GM12878 (cell line): Measurements from ENCODE around the gene AKR1C3. TPM values are rescaled to one million over a fixed set of nuclear protein-coding genes. Genes with fewer than 3 reads are reported as not detected.

ENCODE experiments used
- ATAC-seq: fragments of 200-7000 bp; cut with Tn5 transposase; 3 replicates; pipeline ENCODE4 v1.9.1; 2020; ENCODE audit warnings: mild to moderate bottlenecking, moderate library complexity
- BruUV-seq: library from RNA; stranded (reverse); fragments of 400-500 nt; replicated peaks from 2 replicates; lab custom pipeline; 2021; lab: Mats Ljungman, UMichigan
- CTCF ChIA-PET: fragments of 300-600 bp; sonication (Branson Sonifier 250); formaldehyde crosslinking; extraction: SDS; loops from one replicate; lab custom pipeline; 2021; ENCODE audit warnings: inconsistent platforms; lab: Yijun Ruan, JAX
- POLR2A ChIA-PET: fragments of 350-600 bp; formaldehyde crosslinking; extraction: SDS; loops from one replicate; lab custom pipeline; 2021; ENCODE audit warnings: inconsistent platforms; lab: Charles Lee
- RAD21 ChIA-PET: fragments of 300-600 bp; sonication (Branson Sonifier 250); formaldehyde crosslinking; loops from one replicate; lab custom pipeline; 2023; ENCODE audit warnings: antibody characterized with exemption; ENCODE audit not compliant: unreplicated experiment; lab: Charles Lee
- SMC1A ChIA-PET: fragments of 300-600 bp; sonication (Branson Sonifier 250); formaldehyde crosslinking; loops from one replicate; lab custom pipeline; 2023; ENCODE audit not compliant: unreplicated experiment, uncharacterized antibody; lab: Charles Lee
- DNase-seq: peaks from one replicate; pipeline ENCODE4 v3.0.0-alpha.2; 2011; ENCODE audit warnings: low read depth, low spot score
- FAIRE-seq: peaks from 3 replicates; lab custom pipeline; 2011; peaks lifted over from hg19 to GRCh38; lab: Jason Lieb, UNC
- H2AFZ ChIP-seq: 2 replicates; pipeline ENCODE4 v1.6.0; 2011; ENCODE audit warnings: low read depth, low read length, control low read depth; ENCODE audit not compliant: control insufficient read depth
- H3K27ac ChIP-seq: 2 replicates; pipeline ENCODE4 v1.5.1; 2011; ENCODE audit warnings: control low read depth; ENCODE audit not compliant: control insufficient read depth, insufficient read depth
- H3K27me3 ChIP-seq, 2 experiments: replicated peaks in 1 of 2; 2 replicates each; pipeline versions ENCODE4 v1.6.0 to v1.6.1; 2011; ENCODE audit warnings: low read length in 1 of 2; ENCODE audit not compliant: control insufficient read depth in 2 of 2, insufficient read depth in 2 of 2
- H3K36me3 ChIP-seq, 2 experiments: 2 replicates each; pipeline ENCODE4 v1.5.1; 2011; ENCODE audit warnings: low read length in 1 of 2; ENCODE audit not compliant: control insufficient read depth in 2 of 2, insufficient read depth in 2 of 2
- H3K4me1 ChIP-seq: 2 replicates; pipeline ENCODE4 v1.6.1; 2011; ENCODE audit warnings: mild to moderate bottlenecking, low read length, moderate library complexity, mixed read lengths; ENCODE audit not compliant: control insufficient read depth, insufficient read depth
- H3K4me2 ChIP-seq: 2 replicates; pipeline ENCODE4 v1.6.0; 2011; ENCODE audit warnings: control low read depth; ENCODE audit not compliant: control insufficient read depth, insufficient read depth
- H3K4me3 ChIP-seq: fragments of 200-600 bp; sonication (generic); 2 replicates; pipeline ENCODE4 v1.5.1; 2016
- H3K79me2 ChIP-seq: 2 replicates; pipeline ENCODE4 v1.6.0; 2011; ENCODE audit warnings: low read length; ENCODE audit not compliant: control insufficient read depth, insufficient read depth
- H3K9ac ChIP-seq: 2 replicates; pipeline ENCODE4 v1.8.0; 2011; ENCODE audit warnings: low read length, control low read depth, mixed read lengths; ENCODE audit not compliant: control insufficient read depth, insufficient read depth
- H3K9me3 ChIP-seq: replicated peaks from 3 replicates; pipeline ENCODE4 v1.5.1; 2011; ENCODE audit warnings: mild to moderate bottlenecking, low read length; ENCODE audit not compliant: control insufficient read depth, insufficient read depth
- H4K20me1 ChIP-seq: 2 replicates; pipeline ENCODE4 v1.6.0; 2011; ENCODE audit not compliant: control insufficient read depth, insufficient read depth
- ASH2L ChIP-seq: fragments of 300-600, 200-600 bp; sonication (generic); IDR thresholded peaks from 2 replicates; pipeline ENCODE4 v1.6.1; 2017; ENCODE audit warnings: low read depth, mild to moderate bottlenecking, borderline replicate concordance
- ETV6 ChIP-seq, 2 experiments: fragments of 450-650 bp in 1 of 2; IDR thresholded peaks in 1 of 2; conservative IDR thresholded peaks in 1 of 2; 2 replicates each; pipeline ENCODE4 v1.6.1; 2014; ENCODE audit warnings: antibody characterized with exemption in 1 of 2, borderline replicate concordance in 1 of 2, low read depth in 1 of 2, mild to moderate bottlenecking in 1 of 2, moderate library complexity in 1 of 2
- IKZF1 ChIP-seq: fragments of 450-650 bp; conservative IDR thresholded peaks from 2 replicates; pipeline ENCODE4 v1.6.1; 2017; ENCODE audit warnings: antibody characterized with exemption, mild to moderate bottlenecking
- IRF4 ChIP-seq: IDR thresholded peaks from 2 replicates; pipeline ENCODE4 v1.6.1; 2011; ENCODE audit warnings: low read depth, low read length
- KAT2A ChIP-seq: conservative IDR thresholded peaks from 2 replicates; pipeline ENCODE4 v1.6.1; 2011; ENCODE audit warnings: low read depth, low read length; ENCODE audit not compliant: control insufficient read depth
- MYC ChIP-seq: IDR thresholded peaks from 2 replicates; pipeline ENCODE4 v1.6.1; 2011; ENCODE audit warnings: mild to moderate bottlenecking, low read length, moderate library complexity, inconsistent platforms; ENCODE audit not compliant: insufficient read depth, insufficient replicate concordance, insufficient read length, severe bottlenecking
- NBN ChIP-seq: fragments of 450-650 bp; IDR thresholded peaks from 2 replicates; pipeline ENCODE4 v1.6.1; 2016
- PML ChIP-seq: IDR thresholded peaks from 2 replicates; pipeline ENCODE4 v1.6.1; 2012; ENCODE audit warnings: low read length, inconsistent platforms
- RFX5 ChIP-seq: IDR thresholded peaks from 2 replicates; pipeline ENCODE4 v1.6.1; 2011; ENCODE audit warnings: low read depth, low read length, improper control_type of control experiment
- SRF ChIP-seq, 2 experiments: IDR thresholded peaks; 2 replicates each; pipeline ENCODE4 v1.6.1; 2011; ENCODE audit warnings: low read depth in 2 of 2, low read length in 2 of 2, mild to moderate bottlenecking in 1 of 2, moderate library complexity in 1 of 2
- STAT3 ChIP-seq: IDR thresholded peaks from 2 replicates; pipeline ENCODE4 v1.6.1; 2011; ENCODE audit warnings: low read depth, low read length, improper control_type of control experiment
- TBL1XR1 ChIP-seq: IDR thresholded peaks from 2 replicates; pipeline ENCODE4 v1.6.1; 2012; ENCODE audit warnings: low read depth, low read length, improper control_type of control experiment
- ZZZ3 ChIP-seq: IDR thresholded peaks from 2 replicates; pipeline ENCODE4 v1.6.1; 2011; ENCODE audit warnings: low read depth; ENCODE audit not compliant: control insufficient read depth, insufficient read length
- WGBS: methylation state at CpG from one replicate; pipeline ENCODE4 v1.1.6; 2016; ENCODE audit warnings: low lambda C conversion rate; ENCODE audit not compliant: insufficient replicate concordance, insufficient coverage; ENCODE audit errors: missing lambda C conversion rate; 5-methylcytosine and 5-hydroxymethylcytosine counted together
- in situ Hi-C: fragments of 300-500 bp; cut with MboI; formaldehyde crosslinking; loops from 9 replicates; pipeline ENCODE4 v1.14.3; 2018; ENCODE audit warnings: mixed read lengths
- intact Hi-C: fragments of 100-400 bp; cut with micrococcal nuclease; formaldehyde crosslinking; loops from one replicate; pipeline ENCODE4 v1.14.2; 2022; ENCODE audit not compliant: unreplicated experiment
- polyA plus RNA-seq, 11 experiments: library from polyadenylated mRNA; depleted of rRNA in 4 of 11; unstranded in 6 of 11; stranded (reverse) in 5 of 11; fragments of >200 nt; fragmentation: Nextera tagmentation in 4 of 11; fragmentation: Illumina TruSeq in 1 of 11; extraction: Ambion mirVana in 4 of 11; extraction: Trizol in 1 of 11; gene quantifications; 1 replicate in 1 of 11; 2 replicates in 10 of 11; pipeline versions ENCODE4 v1.2.1 to v1.2.3, GENCODE V29; 2011 to 2016; ENCODE audit warnings: inconsistent platforms in 2 of 11, missing spikeins in 2 of 11, low read depth in 1 of 11
- total RNA-seq, 4 experiments: library from RNA; depleted of rRNA in 3 of 4; stranded (reverse); fragments of >200 nt in 3 of 4; fragmentation: Illumina TruSeq in 1 of 4; extraction: Trizol in 1 of 4; gene quantifications; 2 replicates each; pipeline versions ENCODE4 v1.2.1 to v1.2.3, GENCODE V29; 2013 to 2021
- TF ChIP-seq, protein P1 (sequence below): IDR thresholded peaks from 2 replicates; pipeline ENCODE4 v1.6.1; 2011; ENCODE audit warnings: low read depth, mild to moderate bottlenecking, low read length, moderate library complexity, borderline replicate concordance; ENCODE audit errors: extremely low read depth
- TF ChIP-seq, protein P2 (sequence below): IDR thresholded peaks from 2 replicates; pipeline ENCODE4 v1.6.1; 2011; ENCODE audit warnings: borderline replicate concordance, low read depth, mild to moderate bottlenecking, moderate library complexity, mixed read lengths, low read length; ENCODE audit not compliant: insufficient read depth; ENCODE audit errors: extremely low read length
- TF ChIP-seq, protein P3 (sequence below): fragments of 450-650 bp; IDR thresholded peaks from 2 replicates; pipeline ENCODE4 v1.6.1; 2016; ENCODE audit warnings: mild to moderate bottlenecking
- TF ChIP-seq, protein P4 (sequence below): fragments of 150-350 bp; IDR thresholded peaks from 2 replicates; pipeline ENCODE4 v1.6.1; 2016; ENCODE audit warnings: low read depth, low read length

AKR1C3 gene
- total and polyA plus RNA-seq, 10 of the 15 experiments (the other 5 are each of a cell fraction or from before 2014, with no cell fraction given) = 0.26 to 0.35 TPM; not detected in 8

DNA sequence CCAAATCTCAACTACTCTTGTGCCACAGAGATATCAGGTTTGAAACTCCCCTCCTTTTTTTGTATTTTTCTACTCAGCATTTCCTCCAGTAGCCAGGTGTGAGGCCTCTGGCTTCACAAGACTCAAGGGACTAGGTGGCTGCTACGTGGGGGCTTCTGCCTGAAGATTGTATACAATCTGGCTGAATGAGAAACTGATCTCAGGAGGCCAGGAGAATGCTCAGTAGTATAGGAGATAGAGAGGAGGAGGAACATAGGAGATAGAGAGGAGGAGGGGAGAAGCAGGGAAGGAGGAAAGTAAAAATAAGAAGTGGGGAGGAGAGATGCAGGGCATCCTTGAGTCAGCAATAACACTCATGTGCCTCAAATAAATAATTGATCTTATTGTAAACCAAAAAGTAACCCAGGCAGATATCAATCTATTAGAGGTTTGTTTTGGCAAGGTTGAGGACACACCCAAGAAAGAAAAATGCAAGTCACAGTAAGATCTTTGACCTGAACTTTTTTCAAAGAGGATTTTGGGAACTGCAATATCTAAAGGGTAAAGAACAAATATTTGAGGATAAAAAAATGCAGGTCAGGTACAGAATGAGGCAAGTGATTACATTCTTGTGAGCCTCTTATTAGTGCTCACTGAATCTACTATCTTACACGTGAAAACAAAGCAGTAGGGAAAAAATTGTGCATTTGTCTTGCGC, 53.9 kb downstream of the AKR1C3 start:
- H3K4me1 ChIP-seq = no peaks in the 10 kb centered on the region
- no TSS peak for BruUV-seq
- no peak overlapping the region for H3K4me2 ChIP-seq
- intact Hi-C loops (no loop called here), in situ Hi-C loops (no loop called here)
- no peaks in the 10 kb centered on the region for H4K20me1 ChIP-seq
- no peak overlapping the region for H2AFZ ChIP-seq
- POLR2A ChIA-PET = no interaction called here
- no peak overlapping the region for H3K27ac ChIP-seq
- DNase-seq = no peak
- no peak for FAIRE-seq
- RAD21 ChIA-PET = no interaction called here
- TF ChIP-seq KAT2A = no peak
- no peak for TF ChIP-seq STAT3
- no peak for TF ChIP-seq TBL1XR1
- TF ChIP-seq RFX5 = no peak
- TF ChIP-seq, protein P1, sequence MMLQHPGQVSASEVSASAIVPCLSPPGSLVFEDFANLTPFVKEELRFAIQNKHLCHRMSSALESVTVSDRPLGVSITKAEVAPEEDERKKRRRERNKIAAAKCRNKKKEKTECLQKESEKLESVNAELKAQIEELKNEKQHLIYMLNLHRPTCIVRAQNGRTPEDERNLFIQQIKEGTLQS = no peak
- TF ChIP-seq ETV6 (conservative IDR thresholded peaks at IDR 0.05 in 1 of 2, IDR thresholded peaks at IDR 0.05 in 1 of 2; ENCODE audit: borderline replicate concordance in 1 of 2, low read depth in 1 of 2) = no peak
- no peak for TF ChIP-seq NBN
- no peak for TF ChIP-seq SRF (IDR thresholded peaks at IDR 0.05; ENCODE audit: low read depth in 2 of 2, low read length in 2 of 2)
- TF ChIP-seq ZZZ3 = no peak
- no peak for TF ChIP-seq MYC
- no peak for TF ChIP-seq IRF4
- no peak for TF ChIP-seq PML
- no peak for TF ChIP-seq ASH2L
- TF ChIP-seq IKZF1 = no peak
- TF ChIP-seq, protein P2, sequence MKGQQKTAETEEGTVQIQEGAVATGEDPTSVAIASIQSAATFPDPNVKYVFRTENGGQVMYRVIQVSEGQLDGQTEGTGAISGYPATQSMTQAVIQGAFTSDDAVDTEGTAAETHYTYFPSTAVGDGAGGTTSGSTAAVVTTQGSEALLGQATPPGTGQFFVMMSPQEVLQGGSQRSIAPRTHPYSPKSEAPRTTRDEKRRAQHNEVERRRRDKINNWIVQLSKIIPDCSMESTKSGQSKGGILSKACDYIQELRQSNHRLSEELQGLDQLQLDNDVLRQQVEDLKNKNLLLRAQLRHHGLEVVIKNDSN = no peak
- TF ChIP-seq, protein P3, sequence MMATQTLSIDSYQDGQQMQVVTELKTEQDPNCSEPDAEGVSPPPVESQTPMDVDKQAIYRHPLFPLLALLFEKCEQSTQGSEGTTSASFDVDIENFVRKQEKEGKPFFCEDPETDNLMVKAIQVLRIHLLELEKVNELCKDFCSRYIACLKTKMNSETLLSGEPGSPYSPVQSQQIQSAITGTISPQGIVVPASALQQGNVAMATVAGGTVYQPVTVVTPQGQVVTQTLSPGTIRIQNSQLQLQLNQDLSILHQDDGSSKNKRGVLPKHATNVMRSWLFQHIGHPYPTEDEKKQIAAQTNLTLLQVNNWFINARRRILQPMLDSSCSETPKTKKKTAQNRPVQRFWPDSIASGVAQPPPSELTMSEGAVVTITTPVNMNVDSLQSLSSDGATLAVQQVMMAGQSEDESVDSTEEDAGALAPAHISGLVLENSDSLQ = no peak
- TF ChIP-seq, protein P4, sequence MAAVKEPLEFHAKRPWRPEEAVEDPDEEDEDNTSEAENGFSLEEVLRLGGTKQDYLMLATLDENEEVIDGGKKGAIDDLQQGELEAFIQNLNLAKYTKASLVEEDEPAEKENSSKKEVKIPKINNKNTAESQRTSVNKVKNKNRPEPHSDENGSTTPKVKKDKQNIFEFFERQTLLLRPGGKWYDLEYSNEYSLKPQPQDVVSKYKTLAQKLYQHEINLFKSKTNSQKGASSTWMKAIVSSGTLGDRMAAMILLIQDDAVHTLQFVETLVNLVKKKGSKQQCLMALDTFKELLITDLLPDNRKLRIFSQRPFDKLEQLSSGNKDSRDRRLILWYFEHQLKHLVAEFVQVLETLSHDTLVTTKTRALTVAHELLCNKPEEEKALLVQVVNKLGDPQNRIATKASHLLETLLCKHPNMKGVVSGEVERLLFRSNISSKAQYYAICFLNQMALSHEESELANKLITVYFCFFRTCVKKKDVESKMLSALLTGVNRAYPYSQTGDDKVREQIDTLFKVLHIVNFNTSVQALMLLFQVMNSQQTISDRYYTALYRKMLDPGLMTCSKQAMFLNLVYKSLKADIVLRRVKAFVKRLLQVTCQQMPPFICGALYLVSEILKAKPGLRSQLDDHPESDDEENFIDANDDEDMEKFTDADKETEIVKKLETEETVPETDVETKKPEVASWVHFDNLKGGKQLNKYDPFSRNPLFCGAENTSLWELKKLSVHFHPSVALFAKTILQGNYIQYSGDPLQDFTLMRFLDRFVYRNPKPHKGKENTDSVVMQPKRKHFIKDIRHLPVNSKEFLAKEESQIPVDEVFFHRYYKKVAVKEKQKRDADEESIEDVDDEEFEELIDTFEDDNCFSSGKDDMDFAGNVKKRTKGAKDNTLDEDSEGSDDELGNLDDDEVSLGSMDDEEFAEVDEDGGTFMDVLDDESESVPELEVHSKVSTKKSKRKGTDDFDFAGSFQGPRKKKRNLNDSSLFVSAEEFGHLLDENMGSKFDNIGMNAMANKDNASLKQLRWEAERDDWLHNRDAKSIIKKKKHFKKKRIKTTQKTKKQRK = no peak
- H3K79me2 ChIP-seq = no peaks in the 10 kb centered on the region
- H3K27me3 ChIP-seq = no peaks in the 10 kb centered on the region
- ATAC-seq = no peak
- SMC1A ChIA-PET = no interaction called here
- 20% methylated on average over 3 of the region's 3 CpGs for WGBS
- CTCF ChIA-PET = no interaction called here
- H3K4me3 ChIP-seq = no peak overlapping the region
- H3K9me3 ChIP-seq = no peaks in the 10 kb centered on the region
- H3K9ac ChIP-seq = no peak overlapping the region
- H3K36me3 ChIP-seq = no peaks in the 10 kb centered on the region
